B cell (primary cell): ENCODE results near the gene ARRDC1.

Experiments used
- EZH2 ChIP-seq: IDR thresholded peaks from 2 replicates; pipeline ENCODE4 v1.6.1; 2012; ENCODE audit warnings: borderline replicate concordance, low read depth, mild to moderate bottlenecking, moderate library complexity, low read length; ENCODE audit not compliant: insufficient read depth, poor library complexity, severe bottlenecking
- TF ChIP-seq, protein P1 (sequence below): fragments of 200-600 bp; IDR thresholded peaks from one replicate; pipeline ENCODE4 v1.8.0; 2022; ENCODE audit warnings: antibody characterized with exemption, mild to moderate bottlenecking

DNA sequence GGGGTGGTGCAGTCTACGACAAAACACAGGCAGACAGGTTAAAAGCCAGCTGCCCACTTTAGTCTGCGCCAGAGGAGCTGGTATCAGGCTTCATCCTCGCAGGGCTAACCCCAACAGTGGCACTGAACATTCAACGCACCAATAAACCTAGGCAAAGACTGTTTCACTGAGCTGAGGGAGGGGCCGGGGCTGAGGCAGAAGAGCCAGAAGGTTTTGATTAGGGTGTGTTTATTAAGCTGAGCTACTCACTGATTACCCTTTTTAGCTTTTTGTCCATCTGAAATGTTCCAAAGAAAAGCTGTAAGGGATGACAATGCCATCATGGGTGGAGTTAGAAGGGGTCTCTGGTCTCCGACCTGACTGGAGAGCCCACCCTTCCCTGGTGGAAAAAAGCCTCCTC is 16.6 kb upstream of the ARRDC1 start:
- no peak for TF ChIP-seq EZH2
- TF ChIP-seq, protein P1, sequence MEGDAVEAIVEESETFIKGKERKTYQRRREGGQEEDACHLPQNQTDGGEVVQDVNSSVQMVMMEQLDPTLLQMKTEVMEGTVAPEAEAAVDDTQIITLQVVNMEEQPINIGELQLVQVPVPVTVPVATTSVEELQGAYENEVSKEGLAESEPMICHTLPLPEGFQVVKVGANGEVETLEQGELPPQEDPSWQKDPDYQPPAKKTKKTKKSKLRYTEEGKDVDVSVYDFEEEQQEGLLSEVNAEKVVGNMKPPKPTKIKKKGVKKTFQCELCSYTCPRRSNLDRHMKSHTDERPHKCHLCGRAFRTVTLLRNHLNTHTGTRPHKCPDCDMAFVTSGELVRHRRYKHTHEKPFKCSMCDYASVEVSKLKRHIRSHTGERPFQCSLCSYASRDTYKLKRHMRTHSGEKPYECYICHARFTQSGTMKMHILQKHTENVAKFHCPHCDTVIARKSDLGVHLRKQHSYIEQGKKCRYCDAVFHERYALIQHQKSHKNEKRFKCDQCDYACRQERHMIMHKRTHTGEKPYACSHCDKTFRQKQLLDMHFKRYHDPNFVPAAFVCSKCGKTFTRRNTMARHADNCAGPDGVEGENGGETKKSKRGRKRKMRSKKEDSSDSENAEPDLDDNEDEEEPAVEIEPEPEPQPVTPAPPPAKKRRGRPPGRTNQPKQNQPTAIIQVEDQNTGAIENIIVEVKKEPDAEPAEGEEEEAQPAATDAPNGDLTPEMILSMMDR, result no peak
